PC-9 (cell line): ENCODE results near the gene ANKFN1. TPM values are rescaled to one million over a fixed set of nuclear protein-coding genes. Genes with fewer than 3 reads are reported as not detected.
"Not testable (repeated sequence)": the region's sequence is repeated elsewhere in the genome, so short reads cannot be mapped to it uniquely, and the experiment has no call there.

ENCODE experiments used
- BruUV-seq: library from RNA; stranded (reverse); fragments of 400-500 nt; replicated peaks from 2 replicates; lab custom pipeline; 2021; lab: Mats Ljungman, UMichigan
- CTCF ChIA-PET: fragments of 300-600 bp; sonication (Branson Sonifier 250); formaldehyde crosslinking; loops from one replicate; lab custom pipeline; 2022; ENCODE audit warnings: antibody characterized with exemption; lab: Charles Lee
- POLR2A ChIA-PET: fragments of 300-600 bp; sonication (Branson Sonifier 250); formaldehyde crosslinking; loops from one replicate; lab custom pipeline; 2022; ENCODE audit warnings: antibody characterized with exemption; ENCODE audit not compliant: unreplicated experiment; lab: Charles Lee
- DNase-seq, 2 experiments: peaks; one replicate each; pipeline versions ENCODE4 v3.0.0 to v3.0.0-alpha.2; 2015 to 2022; ENCODE audit warnings: mixed read lengths in 1 of 2
- H2AFZ ChIP-seq: fragments of 200-600 bp; sonication (generic); 2 replicates; pipeline ENCODE4 v1.8.1; 2017; ENCODE audit warnings: antibody characterized with exemption
- H3F3A ChIP-seq: fragments of 200-600 bp; sonication (generic); 2 replicates; pipeline ENCODE4 v1.8.1; 2017; ENCODE audit warnings: antibody characterized with exemption, mild to moderate bottlenecking, low read depth; ENCODE audit not compliant: insufficient read depth
- H3K27ac ChIP-seq: fragments of 200-600 bp; sonication (generic); 2 replicates; pipeline ENCODE4 v1.6.1; 2016; ENCODE audit warnings: mixed run types
- H3K27me3 ChIP-seq: fragments of 200-600 bp; sonication (generic); 2 replicates; pipeline ENCODE4 v1.6.1; 2016; ENCODE audit warnings: low read depth, mixed run types; ENCODE audit not compliant: insufficient read depth
- H3K36me3 ChIP-seq: fragments of 200-600 bp; sonication (generic); 2 replicates; pipeline ENCODE4 v1.6.1; 2016; ENCODE audit warnings: low read depth, mixed run types
- H3K4me1 ChIP-seq: fragments of 200-600 bp; sonication (generic); replicated peaks from 2 replicates; pipeline ENCODE4 v1.6.1; 2016; ENCODE audit warnings: mixed run types; ENCODE audit not compliant: insufficient read depth
- H3K4me2 ChIP-seq: fragments of 200-600 bp; sonication (generic); 2 replicates; pipeline ENCODE4 v1.6.1; 2017; ENCODE audit warnings: mixed run types
- H3K4me3 ChIP-seq: fragments of 200-600 bp; sonication (generic); 2 replicates; pipeline ENCODE4 v1.6.1; 2016; ENCODE audit warnings: mixed run types
- H3K79me2 ChIP-seq: fragments of 200-600 bp; sonication (generic); 2 replicates; pipeline ENCODE4 v1.6.1; 2017; ENCODE audit warnings: low read depth, mixed run types
- H3K9me2 ChIP-seq: fragments of 200-600 bp; sonication (generic); 2 replicates; pipeline ENCODE4 v1.8.1; 2017; ENCODE audit warnings: mild to moderate bottlenecking; ENCODE audit not compliant: insufficient read depth
- H3K9me3 ChIP-seq: fragments of 200-600 bp; sonication (generic); 2 replicates; pipeline ENCODE4 v1.8.1; 2016; ENCODE audit warnings: low read depth; ENCODE audit not compliant: insufficient read depth
- H4K20me1 ChIP-seq: fragments of 200-600 bp; sonication (generic); 2 replicates; pipeline ENCODE4 v1.8.1; 2017; ENCODE audit not compliant: insufficient read depth
- EZH2 ChIP-seq: fragments of 200-600 bp; sonication (generic); IDR thresholded peaks from 2 replicates; pipeline ENCODE4 v1.8.0; 2017; ENCODE audit warnings: antibody characterized with exemption, low read depth
- intact Hi-C: fragments of 100-400 bp; cut with micrococcal nuclease; formaldehyde crosslinking; loops from one replicate; pipeline ENCODE4 v1.10.0; 2022; ENCODE audit not compliant: unreplicated experiment
- total RNA-seq: library from RNA; stranded (reverse); gene quantifications from 2 replicates; pipeline ENCODE4 v1.2.3, GENCODE V29; 2021
- TF ChIP-seq, protein P1 (sequence below): fragments of 200-600 bp; sonication (generic); conservative IDR thresholded peaks from 2 replicates; pipeline ENCODE4 v1.6.1; 2017; ENCODE audit warnings: mixed run types, antibody characterized with exemption, mild to moderate bottlenecking, moderate library complexity

Gene ANKFN1
- total RNA-seq, 1 experiment from 2014 or later, result not detected

DNA sequence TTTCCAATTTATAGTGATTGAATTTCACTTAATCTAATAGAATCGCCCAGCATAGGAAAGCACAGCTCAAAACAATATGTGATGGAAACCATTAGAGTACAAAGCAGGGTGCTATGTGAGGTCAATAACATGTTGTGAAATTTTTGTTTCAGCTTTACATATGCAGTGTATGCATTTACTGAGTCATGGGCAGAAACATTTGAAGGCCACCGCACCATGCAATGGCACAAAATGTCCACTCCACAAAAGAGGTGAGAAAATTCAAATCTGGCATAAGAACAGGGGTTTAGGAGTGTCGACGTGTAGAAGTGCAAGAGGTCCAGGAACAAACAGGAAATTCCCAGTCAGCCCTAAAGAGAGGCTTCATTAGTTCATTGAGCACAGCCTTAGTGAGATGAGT lies 131.2 kb downstream of the ANKFN1 start:
- TF ChIP-seq, protein P1, sequence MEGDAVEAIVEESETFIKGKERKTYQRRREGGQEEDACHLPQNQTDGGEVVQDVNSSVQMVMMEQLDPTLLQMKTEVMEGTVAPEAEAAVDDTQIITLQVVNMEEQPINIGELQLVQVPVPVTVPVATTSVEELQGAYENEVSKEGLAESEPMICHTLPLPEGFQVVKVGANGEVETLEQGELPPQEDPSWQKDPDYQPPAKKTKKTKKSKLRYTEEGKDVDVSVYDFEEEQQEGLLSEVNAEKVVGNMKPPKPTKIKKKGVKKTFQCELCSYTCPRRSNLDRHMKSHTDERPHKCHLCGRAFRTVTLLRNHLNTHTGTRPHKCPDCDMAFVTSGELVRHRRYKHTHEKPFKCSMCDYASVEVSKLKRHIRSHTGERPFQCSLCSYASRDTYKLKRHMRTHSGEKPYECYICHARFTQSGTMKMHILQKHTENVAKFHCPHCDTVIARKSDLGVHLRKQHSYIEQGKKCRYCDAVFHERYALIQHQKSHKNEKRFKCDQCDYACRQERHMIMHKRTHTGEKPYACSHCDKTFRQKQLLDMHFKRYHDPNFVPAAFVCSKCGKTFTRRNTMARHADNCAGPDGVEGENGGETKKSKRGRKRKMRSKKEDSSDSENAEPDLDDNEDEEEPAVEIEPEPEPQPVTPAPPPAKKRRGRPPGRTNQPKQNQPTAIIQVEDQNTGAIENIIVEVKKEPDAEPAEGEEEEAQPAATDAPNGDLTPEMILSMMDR, result no peak
- TF ChIP-seq EZH2, result no peak
- Histone ChIP-seq H2AFZ (no peak overlapping the region), H3K9me3 (no peaks in the 10 kb centered on the region), H3K27me3 (no peaks in the 10 kb centered on the region), H4K20me1 (peaks cover 3% of the 10 kb centered on the region; the same call in 1 of the 2 replicates), H3K4me3 (no peak overlapping the region), H3K4me1 (no peaks in the 10 kb centered on the region), H3F3A (no peaks in the 10 kb centered on the region), H3K36me3 (no peaks in the 10 kb centered on the region), H3K9me2 (no peaks in the 10 kb centered on the region; the same call in 1 of the 2 replicates), H3K4me2 (no peak overlapping the region), H3K79me2 (no peaks in the 10 kb centered on the region), H3K27ac (no peak overlapping the region)
- BruUV-seq, result no TSS peak
- ChIA-PET CTCF (no interaction called here), POLR2A (no interaction called here)
- intact Hi-C loops, result no loop called here
- DNase-seq, result no peak

DNA sequence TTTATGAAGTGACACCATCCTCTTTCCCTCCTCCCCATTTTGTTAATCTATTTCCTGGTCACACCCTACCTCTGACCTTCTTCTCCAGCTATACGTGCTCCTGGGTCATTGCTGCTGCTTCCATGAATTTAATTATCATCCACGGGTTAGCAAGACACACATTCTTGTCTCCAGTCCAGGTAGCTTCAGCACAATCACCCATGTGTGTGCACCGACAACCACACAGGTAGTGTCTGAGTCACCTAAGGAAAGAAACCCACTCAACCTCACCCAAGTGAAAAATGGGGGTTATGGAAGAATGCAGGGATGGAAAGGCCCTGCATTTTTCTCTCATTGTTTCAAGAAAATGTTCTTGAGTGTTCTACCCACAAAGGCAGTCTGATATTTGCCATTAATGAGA lies 135.5 kb downstream of the ANKFN1 start:
- H3F3A ChIP-seq, H3K27me3 ChIP-seq, H3K79me2 ChIP-seq, H3K9me3 ChIP-seq, H2AFZ ChIP-seq, intact Hi-C loops, H3K9me2 ChIP-seq, H3K4me2 ChIP-seq, H3K4me3 ChIP-seq, POLR2A ChIA-PET, DNase-seq, H3K36me3 ChIP-seq, H4K20me1 ChIP-seq, H3K27ac ChIP-seq, CTCF ChIA-PET, H3K4me1 ChIP-seq, BruUV-seq: not testable (repeated sequence)

DNA sequence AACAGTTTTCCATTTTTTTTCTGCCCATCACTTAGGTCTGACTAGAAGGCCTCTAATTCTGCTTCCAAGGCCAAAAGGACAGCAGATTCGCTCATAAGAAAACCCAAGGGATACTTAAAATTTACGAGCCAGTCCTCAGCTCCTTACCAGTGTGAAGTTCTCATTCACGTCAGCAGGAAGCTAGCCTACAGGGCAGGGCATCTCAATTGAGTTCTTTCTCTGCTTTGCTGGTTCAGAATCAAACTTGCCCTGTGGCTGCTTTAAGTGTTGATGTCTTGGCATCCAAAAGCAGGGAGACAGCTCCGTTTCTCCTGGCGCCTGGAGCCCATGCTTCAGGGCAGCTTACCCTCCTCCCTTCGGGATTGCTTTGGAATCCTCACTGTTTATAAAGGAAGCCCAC lies 136.0 kb downstream of the ANKFN1 start:
- no peak overlapping the region for H3K27ac ChIP-seq
- H3K79me2 ChIP-seq, result no peaks in the 10 kb centered on the region
- ChIA-PET POLR2A (no interaction called here), CTCF (no interaction called here)
- BruUV-seq, result no TSS peak
- no peaks in the 10 kb centered on the region for H3K36me3 ChIP-seq
- DNase-seq, result no peak
- H3K9me3 ChIP-seq, result no peaks in the 10 kb centered on the region
- no peak for TF ChIP-seq EZH2
- TF ChIP-seq, protein P1, result no peak
- H3K9me2 ChIP-seq, result no peaks in the 10 kb centered on the region
- H3K4me3 ChIP-seq, result no peak overlapping the region
- no peak overlapping the region for H3K4me2 ChIP-seq
- no peaks in the 10 kb centered on the region for H4K20me1 ChIP-seq
- no peaks in the 10 kb centered on the region for H3F3A ChIP-seq
- H3K27me3 ChIP-seq, result no peaks in the 10 kb centered on the region
- no peak overlapping the region for H2AFZ ChIP-seq
- intact Hi-C loops, result no loop called here
- no peaks in the 10 kb centered on the region for H3K4me1 ChIP-seq
